CD4-positive, alpha-beta T cell treated with Interferon alpha-2 for 1 hour (primary cell): ENCODE data around the gene VPS8.
"Not testable (repeated sequence)": the region's sequence is repeated elsewhere in the genome, so short reads cannot be mapped to it uniquely, and the experiment has no call there.

Experiments
- DNase-seq, 2 donors: peaks; one replicate each; pipeline ENCODE4 v3.0.0-alpha.2; 2020 to 2022

VPS8 gene

DNA sequence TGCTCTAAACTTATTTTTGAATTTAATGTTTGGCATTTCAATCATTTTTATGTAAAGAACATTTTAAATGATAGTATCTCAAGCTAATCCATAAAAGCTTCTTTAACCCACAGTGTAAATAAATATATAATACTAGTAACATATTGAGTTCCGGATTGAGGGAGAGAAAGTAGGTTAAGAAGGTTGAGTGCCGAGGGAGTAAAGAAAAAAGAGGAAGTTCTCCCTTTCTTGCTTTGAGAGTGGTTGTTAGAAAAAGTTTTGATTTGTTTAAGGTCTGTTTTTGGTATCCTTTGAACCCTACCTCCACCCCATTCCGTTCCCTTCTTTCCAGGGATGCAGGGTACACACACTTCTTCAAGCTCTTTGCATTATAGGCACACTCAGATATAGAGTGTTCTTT is 130.8 kb downstream of the VPS8 start:
- DNase-seq = no peak

DNA sequence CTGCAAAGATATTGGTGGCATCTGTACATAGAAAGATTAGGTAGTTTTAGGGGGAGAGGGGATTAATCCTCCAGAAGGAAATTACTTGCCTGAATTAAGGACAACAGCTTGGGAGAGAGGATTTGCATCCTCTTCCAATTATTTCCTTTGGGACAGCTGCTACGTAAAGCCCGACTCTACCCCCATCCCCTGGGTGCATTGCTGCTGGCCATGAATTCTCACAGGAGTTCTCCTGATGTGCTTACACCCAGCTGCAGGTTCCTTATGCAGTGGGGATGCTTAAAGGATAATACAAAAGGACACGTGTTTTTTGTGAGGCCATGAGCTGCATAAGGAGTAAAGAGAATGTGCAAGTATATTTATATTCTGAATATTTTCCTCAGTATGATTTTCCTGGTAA is 132.3 kb downstream of the VPS8 start:
- DNase-seq = no peak

DNA sequence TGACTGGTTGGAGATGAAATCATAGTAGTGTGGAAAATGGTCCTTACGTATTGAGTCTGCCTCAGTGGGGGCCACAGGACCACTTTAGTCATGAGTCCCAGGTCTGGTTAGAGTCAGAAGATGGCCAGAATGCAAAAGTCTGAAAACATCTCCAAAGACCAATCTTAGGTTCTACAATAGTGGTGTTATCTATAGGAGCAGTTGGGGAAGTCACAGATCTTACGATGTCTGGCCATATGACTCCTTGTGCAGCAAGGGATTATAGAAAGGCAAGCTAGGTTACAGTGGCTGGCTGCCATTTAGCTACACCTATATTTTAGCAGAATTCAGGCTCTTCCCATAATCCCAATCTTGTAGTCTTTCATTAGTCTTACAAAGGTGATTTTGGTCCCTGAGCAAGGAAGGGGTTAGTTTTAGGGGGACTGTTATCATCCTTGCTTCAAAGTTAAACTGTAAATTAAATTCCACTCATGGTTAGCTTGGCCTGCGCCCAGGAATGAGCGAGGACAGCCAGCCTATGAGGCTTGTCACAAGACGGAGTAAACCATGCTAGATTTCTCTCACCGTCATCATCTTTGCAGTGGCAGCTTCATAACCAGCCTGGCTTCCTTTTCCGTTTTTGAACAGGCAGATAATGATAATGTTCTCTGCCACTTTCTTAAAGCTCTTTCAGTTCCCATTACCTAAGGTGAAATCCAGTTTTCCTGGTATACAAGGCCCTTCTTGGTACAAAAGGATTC is 134.1 kb downstream of the VPS8 start:
- no peak for DNase-seq

DNA sequence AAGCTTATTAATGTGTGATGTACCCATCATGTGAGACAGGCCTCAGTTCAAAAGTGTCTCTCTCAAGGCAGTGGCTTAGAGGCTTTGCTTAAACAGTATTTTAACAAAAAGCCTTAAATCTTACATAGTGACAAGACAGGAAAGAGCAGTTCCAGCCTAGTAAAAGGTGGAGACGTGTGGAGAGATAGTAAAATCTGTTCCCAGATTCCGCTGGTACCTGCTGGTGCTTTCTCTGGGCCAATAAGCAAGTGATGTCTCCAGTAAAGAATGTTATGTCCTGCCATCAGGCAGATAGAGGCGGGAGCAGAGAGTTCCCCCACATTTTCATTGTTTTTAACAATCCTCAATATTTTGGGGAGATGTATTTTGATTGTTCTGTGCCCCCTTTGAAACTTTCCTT is 135.0 kb downstream of the VPS8 start:
- no peak for DNase-seq

DNA sequence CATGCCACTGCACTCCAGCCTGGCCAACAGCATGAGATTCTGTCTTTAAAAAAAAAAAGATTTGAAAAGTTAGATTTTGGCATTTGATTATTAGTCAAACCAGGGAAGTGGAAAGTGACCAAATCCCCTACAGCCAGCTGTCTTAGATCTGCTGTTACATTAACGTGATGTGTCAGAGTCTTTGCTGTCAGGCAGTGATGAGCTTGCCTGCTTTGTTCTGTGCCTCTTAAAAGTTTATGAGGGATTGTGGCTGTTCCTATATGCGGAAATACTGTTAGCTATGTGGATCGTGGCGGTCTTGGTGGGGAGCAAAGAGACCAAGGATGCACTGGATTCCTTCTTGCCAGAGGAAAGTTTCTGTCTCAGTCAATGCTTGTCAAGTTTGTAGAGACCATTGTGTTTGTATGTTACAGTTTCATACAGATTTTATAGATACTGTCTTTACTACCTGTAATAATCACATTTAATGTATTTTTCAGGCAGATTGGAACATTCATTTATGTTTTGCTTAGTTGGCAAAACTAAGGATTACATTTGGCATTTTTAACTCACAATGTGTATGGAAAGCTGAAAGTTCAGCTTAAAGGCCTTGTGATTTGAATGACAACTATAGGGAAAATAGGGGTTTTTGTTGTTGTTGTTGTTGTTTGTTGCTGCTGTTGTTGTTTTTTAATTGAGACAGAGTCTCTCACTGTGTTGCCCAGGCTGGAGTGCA is 137.4 kb downstream of the VPS8 start:
- DNase-seq = no peak

DNA sequence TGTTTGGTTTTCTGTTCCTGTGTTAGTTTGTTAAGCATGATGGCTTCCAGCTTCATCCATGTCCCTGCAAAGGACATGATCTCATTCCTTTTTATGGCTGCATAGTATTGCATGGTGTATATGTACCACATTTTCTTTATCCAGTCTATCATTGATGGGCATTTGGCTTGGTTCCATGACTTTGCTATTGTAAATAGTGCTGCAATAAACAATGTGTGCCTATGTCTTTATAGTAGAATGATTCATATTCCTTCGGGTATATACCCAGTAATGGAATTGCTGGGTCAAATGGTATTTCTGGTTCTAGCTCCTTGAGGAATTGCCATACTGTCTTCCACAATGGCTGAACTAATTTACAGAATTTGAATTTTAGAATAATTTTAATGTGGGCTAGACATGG is 138.8 kb downstream of the VPS8 start:
- not testable (repeated sequence) for DNase-seq

DNA sequence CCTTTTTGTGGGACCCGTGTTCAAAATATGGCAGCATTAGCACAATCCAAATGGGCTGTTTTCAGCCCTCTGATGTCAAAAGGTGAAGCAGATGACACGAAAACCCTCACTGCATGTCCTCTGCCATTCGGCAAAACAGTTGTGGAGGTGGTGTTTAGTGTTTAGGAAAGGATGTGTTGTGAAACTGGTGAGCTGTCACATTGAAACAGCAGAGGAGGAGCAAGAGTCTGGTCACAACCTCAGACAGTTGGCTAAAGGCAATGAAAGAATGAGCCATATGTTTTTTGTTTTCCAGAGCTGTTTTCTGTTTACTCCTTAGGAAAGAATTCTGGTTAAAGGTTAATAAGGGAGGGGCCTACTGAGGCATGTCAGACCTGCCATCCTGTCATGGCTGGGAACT is 140.7 kb downstream of the VPS8 start:
- no peak for DNase-seq

DNA sequence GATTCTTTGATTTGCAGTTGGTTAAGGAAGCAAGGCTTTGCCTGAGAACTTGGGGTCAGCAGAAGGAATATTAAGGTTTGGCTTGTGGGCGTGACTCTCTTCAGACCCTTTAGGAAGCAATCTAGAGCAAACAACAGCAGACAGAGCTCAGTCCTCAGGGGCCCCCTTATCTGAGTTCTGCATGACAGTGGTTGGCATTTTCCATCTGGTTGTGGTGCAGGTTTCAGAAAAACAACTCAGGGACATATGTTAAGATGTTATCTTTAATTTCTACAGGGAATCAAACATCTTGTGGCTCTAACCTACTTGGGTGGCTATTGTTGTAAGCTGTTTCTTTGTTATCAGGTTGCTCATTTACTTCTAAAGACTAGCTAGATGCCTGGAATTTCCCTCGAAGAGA is 141.4 kb downstream of the VPS8 start:
- DNase-seq = no peak

DNA sequence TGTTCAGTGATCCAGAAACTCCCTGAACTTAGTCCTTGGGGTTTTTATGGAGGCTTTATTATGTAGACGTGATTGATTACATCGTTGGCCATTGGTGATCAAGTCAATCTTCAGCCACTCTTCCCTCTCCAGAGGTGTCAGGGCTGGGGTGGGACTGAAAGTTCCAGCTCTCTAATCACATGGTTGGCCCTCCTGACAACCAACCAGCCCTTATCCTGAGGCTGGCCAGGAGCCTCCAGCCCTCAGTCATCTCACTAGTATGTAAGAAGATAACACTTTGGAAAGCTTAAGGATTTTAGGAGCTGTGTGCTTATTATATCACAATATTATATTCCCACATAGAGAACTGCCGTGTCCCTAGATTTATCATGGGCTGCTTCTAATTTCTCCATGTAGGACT is 142.3 kb downstream of the VPS8 start:
- DNase-seq = no peak

DNA sequence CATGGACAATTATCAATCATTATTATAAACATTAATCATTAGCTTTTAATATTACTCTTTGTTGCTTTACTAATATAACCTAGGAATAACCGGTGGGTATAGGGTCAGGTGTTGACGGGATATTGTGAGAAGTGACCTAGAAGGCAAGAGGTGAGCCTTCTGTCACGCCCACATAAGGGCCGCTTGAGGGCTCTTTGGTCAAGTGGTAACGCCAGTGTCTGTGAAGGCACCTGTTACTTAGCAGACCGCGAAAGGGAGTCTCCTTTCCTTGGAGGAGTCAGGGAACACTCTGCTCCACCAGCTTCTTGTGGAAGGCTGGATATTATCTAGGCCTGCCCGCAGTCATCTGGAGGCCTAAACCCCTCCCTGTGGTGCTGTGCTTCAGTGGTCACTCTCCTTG is 142.9 kb downstream of the VPS8 start:
- DNase-seq = not testable (repeated sequence)

DNA sequence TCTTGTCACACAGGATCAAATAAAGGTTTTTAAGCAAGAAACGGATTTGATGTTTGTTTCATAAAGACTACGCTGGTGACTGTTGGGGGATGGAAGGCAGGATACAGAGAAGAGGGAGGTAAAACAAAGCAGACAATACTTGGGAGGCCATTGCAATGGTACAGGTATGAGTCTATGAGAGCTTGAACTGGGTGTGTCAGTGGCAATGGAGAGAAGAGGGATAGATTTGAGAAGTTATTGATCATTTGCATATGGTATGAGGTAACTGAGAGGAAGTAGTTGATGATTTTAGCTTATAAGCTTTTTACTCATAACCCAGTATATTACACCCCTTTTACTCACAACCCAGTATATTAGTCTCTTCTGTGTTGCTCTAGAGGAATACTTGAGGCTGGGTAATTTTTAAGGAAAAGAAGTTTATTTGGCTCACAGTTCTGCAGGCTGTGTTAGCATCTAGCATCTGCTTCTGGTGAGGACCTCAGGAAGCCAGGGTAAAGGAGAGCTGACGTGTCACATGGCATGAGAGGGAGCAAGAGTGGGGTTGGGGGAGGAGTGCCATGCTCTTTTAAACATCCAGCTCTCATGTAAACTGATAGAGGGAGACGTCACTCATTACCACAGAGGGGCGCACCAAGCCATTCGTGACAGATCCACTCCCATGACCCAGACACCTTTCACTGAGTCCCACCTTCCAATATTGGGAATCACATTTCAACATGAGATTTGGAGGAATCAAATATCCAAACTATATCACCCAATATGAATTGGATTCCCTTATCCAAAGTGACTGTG is 153.9 kb downstream of the VPS8 start:
- DNase-seq = no peak

DNA sequence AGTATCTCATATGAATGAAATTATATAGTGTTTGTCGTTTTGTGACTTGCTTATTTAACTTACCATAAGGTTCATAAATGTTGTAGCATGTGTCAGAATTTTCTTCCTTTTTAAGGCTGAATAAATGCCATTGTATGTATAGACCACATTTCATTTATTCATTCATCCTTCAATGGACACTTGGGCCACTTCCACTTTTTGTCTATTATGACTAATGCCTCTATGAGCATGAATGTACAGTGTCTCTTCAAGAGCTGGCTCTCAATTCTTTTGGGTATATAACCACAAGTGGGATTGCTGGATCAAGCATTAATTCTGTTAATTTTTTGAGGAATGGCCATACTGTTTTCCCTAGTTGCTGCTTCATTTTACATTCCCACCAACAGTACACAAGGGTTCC is 156.1 kb downstream of the VPS8 start:
- no peak for DNase-seq

DNA sequence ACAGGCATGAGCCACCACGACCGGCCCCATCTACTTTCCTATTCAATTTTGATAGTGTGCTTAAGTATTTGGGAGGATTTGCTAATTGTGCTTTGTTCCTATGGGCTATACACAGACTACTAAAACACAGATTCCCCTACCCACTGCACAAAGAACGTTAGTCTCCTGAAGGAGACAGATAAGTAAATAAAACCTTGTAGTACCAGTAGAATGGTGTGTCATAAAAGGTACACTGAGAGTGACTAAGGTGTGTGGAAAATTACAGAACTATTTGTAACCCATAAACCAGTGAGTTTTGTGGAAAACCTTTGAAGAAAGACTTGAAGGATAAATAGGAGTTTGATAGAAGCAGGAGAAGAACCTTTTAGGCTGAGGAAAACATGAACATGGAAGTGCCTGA is 158.2 kb downstream of the VPS8 start:
- no peak for DNase-seq

DNA sequence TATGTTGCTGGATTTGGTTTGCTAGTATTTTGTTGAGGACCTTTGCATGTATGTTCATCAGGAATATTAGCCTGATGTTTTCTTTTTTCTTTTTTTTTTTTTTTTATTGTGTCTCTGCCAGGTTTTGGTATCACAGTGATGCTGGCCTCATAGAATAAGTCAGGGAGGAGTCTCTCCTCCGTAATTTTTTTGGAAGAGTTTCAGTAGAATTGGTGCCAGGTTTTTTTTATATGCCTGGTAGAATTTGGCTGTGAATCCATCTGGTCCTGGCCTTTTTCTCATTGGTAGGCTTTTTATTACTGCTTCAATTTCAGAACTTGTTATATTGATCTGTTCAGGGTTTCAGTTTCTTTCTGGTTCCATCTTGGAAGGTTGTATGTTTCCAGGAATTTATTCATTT is 165.8 kb downstream of the VPS8 start:
- no peak for DNase-seq

DNA sequence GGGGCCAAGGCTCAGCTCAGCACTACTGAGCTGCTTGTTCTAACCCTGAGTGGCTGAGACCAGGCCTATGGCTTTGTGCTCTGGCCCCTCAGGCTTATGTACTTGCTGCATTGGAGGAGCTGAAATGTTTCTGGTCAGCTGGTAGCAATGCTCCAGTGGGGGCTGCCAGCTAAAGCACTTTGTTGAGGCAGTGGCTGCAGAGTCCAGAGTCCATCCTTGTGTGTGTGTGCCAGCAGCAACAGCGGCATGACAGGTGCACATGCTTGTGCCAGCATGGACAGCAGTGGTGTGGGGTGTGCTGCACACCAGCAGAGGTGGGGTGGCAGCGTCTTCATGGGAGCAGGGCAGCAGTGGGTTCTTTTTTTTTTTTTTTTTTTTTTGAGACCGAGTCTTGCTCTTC is 169.1 kb downstream of the VPS8 start:
- DNase-seq = no peak

DNA sequence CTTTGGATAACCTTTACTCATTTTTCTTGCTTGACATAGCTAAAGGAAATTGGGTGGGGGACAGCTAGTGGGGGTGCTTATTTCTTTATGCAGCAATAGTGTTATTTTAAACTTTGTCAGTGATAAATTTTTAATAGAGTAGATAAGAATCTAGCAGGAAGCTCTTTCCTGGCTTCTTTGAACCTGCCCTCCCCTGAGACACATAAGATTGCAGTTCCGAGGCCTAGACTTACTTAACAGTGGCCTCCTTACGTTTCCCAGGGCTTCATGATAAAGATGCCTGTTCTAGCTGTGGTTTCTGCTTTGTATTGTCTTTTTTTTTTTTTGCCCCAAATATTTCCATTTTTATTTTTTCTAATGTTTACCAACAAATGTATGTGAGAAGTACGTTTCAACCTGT is 170.1 kb downstream of the VPS8 start:
- DNase-seq = no peak

DNA sequence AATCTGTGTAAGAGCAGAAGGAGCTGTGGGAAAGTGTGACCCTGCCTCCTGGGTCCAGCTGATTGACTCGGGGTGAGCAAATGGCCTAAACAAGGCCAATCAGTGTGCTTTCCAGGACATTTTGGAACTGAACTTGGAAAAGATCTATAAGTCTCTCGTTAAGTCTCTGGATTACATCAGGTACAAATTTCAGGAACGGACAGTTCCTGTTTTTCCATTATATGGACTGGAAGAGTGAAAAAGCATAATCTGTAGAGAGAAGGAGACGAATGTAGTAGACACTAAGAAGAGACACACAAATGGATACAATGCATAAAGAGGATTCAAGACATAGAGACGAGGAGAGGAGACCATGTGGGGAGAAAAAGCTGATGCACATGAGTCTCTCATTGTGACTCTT is 173.6 kb downstream of the VPS8 start:
- DNase-seq = no peak

DNA sequence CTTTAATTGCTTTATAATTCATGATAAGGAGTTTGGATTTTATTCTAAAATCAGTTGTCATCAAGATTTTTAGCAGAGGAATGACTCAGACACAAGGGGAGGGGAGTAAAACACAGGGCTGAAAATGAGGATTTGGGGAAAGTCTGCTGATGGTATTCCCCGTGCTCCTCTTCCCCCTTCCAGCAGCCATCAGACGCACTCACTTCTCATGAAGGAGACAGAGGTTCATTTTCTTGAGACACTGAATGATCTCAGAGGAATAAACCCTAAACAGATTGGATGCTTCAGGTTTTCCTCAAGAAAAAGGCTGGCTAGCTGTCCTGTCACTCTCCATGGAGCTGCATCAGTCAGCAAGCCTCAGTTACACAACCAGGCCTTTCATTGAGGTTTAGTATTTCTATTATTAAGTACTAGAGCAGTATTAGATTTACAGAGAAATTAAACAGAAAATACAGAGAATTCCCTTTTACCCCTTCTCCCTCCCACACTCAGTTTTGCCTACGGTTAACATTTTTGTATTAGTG is 174.5 kb downstream of the VPS8 start:
- DNase-seq = no peak

DNA sequence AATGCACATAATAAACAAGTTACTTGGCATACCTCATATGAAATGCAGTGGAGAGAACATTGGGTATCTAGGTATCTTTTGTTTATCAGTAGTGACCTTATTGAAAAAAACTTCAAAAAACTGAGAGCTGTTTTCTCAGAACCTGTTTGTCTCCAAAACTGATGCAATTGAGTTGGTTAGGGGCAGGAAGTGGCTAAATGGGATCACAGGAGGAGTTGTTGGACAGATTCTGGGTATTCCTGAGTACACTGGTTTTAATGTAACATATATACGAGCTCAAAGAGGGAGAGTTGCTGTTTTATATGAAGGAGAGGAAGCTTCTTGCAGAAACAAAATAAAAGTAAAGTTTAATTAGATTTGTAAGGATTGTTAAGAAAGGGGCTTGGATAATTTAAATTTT is 181.4 kb downstream of the VPS8 start:
- no peak for DNase-seq

DNA sequence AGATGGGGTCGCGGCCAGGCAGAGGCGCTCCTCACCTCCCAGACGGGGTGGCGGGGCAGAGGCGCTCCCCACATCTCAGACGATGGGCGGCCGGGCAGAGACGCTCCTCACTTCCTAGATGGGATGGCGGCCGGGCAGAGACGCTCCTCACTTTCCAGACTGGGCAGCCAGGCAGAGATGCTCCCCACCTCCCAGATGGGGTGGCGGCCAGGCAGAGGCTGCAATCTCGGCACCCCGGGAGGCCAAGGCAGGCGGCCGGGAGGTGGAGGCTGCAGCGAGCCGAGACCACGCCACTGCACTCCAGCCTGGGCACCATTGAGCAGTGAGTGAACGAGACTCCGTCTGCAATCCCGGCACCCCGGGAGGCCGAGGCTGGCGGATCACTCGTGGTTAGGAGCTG is 191.9 kb downstream of the VPS8 start:
- DNase-seq = not testable (repeated sequence)

DNA sequence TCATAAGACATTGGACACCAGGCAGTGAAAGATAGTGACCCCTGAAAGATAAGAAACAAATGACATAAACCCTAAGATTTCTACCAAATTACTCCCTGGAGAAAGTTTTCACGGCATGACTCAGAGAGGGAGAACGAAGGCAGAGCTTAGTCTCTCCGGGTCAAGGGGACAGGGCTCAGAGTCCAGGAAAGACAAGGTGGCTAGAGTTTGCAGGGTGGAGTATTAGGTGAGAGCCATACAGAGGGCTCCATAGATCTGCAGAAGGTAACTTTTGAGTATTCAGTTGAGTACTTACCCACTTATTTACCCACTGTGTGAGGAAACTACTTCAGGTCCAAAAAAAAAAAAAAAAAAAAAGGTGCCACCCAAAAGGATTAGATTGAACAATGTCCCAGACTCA is 197.7 kb downstream of the VPS8 start:
- DNase-seq = no peak

DNA sequence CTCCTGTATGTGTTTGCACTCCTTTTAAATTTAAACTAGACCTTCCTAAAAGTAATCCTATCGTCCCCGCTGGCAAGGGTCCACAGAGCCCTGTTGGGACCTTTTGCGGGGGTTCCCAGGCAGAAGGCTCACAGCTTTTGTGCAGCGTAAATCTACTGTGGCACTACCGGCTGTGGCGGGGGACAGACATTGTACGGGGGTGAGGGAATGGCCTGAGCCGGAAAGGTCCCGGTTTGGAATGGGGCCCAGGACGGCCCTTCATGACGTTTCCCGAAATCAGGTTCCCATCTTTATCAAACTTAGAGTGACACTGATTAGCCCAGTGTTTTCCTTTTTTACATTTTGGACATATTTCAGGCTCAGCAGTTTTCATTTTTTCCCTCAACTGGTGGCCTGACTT is 205.6 kb downstream of the VPS8 start:
- DNase-seq = not testable (repeated sequence)

DNA sequence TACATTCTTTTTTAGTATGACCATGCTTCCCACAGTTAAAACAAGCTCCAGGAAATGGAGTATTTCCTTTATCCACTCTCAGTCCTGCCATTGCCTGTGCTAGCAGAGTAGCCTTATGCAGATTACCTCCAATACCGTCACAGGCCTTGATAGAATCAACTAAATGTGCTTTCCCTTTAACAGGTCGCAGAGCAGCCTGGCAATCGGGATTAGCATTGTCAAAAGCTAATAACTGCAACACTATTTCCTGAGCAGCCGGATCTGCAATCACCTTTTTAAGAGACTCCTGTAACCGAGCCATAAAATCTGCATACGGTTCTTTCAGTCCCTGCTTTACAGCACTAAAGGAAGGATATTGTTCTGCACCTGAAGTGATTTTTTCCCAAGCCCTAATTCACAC is 206.0 kb downstream of the VPS8 start:
- not testable (repeated sequence) for DNase-seq

DNA sequence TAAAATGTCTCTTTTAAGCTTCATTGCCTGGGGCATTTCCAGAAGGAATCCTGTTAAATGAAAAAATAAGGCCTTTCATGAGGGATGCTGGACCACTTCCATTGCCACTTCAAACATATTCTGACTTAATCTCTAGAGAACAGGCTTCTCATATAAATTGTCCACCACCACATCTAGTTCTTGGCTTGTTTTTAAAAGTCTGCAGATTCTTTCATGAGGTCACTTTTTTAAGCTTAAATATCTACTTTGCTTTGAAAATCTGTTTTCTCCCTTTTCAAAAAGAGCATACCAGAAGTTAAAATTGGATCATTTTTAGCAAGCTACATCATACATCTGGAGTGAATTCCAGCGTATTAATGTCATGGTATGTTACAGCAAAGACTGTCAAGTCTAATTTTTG is 209.3 kb downstream of the VPS8 start:
- DNase-seq = no peak
